ENCODE data around the gene PDK2.

The PDK2 gene

GRCh38 chr17:50080096-50080480 lies 15.1 kb upstream of the PDK2 start:
- DNase-seq: no peak

- no peak for DNase-seq
Measured at GRCh38 chr17:50080827-50081226, 14.3 kb upstream of the PDK2 start.

DNA sequence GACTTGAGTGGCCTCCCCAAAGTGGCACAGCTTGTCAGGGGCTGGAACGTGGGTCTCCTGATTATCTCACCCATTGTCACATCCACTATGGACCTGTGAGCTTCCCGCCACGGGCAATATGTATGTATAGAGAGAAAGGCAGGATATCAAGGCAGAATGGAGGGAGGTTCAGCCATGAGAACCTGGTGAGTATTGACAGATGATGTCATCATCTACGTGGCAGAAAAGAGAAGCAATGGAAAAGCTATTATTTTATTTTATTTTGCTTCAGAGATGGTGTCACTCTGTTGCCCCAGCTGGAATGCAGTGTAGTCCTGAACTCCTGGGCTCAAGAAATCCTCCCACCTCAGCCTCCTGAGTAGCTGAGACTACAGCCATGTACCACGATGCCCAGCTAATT lies 13.4 kb upstream of the PDK2 start:
- no peak for DNase-seq

DNA sequence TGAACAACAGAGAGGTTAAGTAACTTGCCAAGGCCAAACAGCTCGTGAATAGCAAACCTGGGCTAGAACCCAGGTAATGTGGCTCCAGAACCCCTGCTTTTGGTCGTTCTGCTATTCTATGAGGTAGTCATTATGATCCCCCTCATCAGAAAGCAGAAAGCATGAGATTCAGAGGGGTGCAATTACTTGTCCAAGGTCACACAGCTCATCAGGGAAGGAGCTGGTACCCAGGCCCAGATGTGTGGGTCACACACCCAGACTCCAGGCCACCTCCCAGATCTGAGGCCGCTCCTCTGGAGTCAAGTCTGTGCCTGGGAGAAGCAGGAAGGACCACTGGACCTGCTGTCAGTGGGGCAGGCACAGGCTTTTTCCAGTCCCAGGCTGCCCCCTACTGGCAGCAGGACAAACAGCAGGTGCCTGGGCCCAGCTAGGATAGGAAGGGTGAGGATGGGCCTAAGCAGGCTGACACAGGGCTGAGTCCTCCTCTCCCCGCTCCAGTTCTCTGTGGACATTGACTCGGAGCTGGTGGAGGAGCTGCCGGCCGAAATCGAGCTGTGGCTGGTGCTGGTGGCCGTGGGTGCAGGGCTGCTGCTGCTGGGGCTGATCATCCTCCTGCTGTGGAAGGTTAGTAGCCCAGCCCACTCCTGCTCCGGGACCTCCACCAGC lies 7.8 kb upstream of the PDK2 start:
- peak; percentile 61 for DNase-seq

DNA sequence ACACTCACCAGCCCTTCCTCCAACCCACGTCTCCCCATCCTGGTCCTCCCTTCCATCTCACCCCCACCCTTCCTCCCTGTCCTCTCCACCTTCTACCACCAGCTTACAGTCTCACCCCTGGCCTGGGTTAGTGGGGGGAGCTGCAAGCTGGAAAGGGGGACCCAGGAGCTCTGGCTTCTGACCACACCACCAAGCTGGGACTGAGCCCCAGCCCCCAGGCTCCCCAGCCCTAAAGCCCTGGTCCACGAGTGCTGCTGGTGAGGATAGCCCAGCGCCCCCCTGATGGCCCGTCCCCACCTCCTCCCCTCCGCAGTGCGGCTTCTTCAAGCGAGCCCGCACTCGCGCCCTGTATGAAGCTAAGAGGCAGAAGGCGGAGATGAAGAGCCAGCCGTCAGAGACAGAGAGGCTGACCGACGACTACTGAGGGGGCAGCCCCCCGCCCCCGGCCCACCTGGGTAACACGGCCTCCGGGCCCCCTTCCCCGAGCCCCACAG lies 7.2 kb upstream of the PDK2 start:
- DNase-seq: no peak

GRCh38 chr17:50088952-50089825 lies 6.0 kb upstream of the PDK2 start:
- DNase-seq: no peak

DNA sequence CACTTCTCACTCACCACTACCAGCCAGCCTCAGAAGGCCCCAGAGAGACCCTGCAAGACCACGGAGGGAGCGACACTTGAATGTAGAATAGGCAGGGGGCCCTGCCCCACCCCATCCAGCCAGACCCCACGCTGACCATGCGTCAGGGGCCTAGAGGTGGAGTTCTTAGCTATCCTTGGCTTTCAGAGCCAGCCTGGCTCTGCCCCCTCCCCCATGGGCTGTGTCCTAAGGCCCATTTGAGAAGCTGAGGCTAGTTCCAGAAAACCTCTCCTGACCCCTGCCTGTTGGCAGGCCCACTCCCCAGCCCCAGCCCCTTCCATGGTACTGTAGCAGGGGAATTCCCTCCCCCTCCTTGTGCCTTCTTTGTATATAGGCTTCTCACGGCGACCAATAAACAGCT lies 5.1 kb upstream of the PDK2 start:
- no peak for DNase-seq

DNA sequence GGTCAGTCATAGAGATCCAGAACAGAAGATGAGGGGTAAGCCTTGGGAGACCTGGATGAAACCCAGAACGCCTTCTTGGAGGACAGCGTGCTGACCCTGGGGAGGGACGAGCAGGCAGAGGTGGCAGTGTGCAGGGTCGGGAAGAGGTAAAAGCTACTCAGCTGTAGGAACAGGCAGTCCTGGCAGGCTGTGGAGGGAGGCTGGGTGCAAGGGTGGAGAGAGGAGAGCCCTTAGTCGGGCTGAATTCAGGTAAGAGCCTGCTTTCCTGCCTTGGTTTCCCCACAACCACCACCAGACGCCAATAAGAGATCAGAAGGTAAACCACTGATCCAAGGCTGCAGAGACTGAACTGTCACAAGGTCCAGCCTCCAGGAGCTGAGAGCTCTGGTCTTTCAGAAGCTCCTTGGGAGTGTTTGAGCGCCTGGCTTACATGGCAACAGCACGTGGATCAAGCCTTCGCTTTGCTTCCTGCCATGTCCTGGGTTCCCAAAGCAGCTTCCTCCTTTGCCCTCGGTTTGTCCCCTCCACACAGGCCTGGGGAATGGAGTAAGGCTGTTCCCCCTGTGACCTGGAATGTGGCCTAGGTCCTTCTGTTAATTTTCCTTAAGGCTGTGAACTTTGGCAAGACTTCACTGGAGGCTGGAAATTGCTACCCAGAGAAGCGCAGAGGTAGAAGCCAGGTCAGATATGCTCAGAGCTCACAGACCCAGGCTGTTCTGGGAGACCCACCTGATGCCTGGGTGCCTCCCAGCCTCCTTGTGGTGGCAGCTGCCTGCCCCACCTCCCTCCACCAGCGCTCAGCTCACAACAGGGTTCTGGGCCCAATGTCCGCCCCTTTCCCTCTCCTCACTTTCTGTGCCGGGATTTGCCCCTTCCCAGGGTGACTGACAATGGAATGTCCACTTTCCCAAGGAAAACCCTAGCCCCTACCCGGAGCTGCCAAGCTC lies 3.9 kb upstream of the PDK2 start:
- DNase-seq: no peak

GRCh38 chr17:50091918-50092285 lies 3.2 kb upstream of the PDK2 start:
- DNase-seq: no peak

- no peak for DNase-seq
Measured at GRCh38 chr17:50093246-50093645, 1.9 kb upstream of the PDK2 start.

DNA sequence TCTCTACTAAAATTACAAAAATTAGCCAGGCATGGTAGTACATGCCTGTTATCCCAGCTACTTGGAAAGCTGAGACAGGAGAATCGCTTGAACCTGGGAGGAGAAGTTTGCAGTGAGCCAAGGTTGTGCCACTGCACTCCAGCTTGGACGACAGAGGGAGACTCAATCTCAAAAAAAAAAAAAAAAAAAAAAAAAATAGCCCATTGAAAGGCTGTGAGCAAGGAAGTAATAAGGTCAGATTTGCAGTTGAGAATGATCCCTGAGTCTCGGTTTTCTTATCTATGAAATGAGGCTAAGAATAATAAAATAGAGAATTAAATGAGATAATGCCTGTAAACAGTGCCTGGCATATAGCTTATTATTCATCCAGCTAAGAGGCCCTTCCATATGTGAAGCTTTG lies 1.3 kb upstream of the PDK2 start:
- DNase-seq: no peak

DNA sequence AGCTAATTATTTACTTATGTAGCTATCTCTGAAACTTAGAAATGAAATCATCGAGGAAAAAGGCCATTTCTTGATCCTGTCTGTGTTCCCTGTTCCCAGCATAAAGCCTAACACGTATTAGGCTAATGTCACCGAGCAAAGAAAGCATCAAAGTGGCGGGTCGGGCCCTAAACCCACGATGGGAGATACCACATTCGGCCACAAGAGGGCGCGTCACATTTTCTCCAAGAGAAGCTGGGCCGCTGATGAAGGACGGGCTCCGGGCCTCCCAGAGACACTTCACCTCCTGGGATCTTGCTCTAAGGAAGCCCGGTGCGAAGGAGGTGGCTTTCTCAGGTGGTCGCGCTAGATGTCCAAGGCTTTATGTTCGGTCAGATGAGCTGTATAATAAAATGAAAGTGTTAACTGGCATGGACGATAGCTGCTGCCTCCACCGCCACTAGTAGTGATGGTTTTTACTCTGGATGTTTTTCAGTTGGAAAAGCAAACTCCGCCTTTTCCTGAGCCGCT lies 853 bp upstream of the PDK2 start:
- DNase-seq: peak; percentile 72

- DNase-seq: no peak
Measured at GRCh38 chr17:50095626-50096037, 481 bp downstream of the PDK2 start.

GRCh38 chr17:50096092-50096491 lies 941 bp downstream of the PDK2 start:
- DNase-seq: no peak

GRCh38 chr17:50096758-50097157 lies 1.6 kb downstream of the PDK2 start:
- DNase-seq: no peak

- no peak for DNase-seq
Measured at GRCh38 chr17:50097455-50097854, 2.3 kb downstream of the PDK2 start.

- DNase-seq: no peak
Measured at GRCh38 chr17:50097926-50098325, 2.8 kb downstream of the PDK2 start.

DNA sequence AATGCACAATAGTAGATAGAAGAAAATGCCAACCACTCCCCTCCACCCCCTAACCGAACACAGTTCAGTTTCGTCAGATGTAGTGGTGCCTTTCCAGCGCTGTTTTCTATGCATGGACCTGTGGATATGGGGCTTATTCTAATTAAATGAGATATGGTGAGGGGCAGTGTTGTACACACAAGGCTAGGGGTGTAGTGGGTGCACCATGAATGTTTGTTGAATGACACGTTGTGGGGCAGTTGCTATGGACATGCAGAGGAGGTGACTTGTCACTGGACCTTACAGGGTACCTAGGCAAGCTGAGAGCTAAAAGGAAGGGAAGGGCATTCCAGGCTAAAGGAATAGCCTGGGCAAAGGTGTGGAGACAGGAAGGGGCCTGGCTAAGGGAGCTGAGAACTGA lies 3.4 kb downstream of the PDK2 start:
- DNase-seq: no peak

- DNase-seq: no peak
Measured at GRCh38 chr17:50099003-50099402, 3.9 kb downstream of the PDK2 start.

DNA sequence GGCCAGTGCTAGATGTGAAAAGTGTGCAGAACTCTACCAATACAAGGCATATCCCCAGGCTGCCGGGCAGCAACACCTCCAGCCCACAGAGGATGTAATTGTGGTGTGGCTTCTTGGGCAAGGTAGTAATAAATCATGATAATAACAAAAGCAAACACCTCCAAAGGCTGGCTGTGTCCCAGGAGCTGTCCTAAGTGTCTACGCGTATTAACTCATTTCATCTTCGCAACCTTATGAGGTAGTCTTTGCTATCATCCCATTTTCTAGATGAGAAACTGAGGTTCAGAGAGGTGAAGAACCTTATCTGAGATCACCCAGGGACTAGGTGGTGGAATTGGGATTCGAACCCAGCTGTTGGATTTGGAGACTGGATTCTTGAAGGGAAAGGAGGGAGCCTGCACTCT lies 5.3 kb downstream of the PDK2 start:
- no peak for DNase-seq

DNA sequence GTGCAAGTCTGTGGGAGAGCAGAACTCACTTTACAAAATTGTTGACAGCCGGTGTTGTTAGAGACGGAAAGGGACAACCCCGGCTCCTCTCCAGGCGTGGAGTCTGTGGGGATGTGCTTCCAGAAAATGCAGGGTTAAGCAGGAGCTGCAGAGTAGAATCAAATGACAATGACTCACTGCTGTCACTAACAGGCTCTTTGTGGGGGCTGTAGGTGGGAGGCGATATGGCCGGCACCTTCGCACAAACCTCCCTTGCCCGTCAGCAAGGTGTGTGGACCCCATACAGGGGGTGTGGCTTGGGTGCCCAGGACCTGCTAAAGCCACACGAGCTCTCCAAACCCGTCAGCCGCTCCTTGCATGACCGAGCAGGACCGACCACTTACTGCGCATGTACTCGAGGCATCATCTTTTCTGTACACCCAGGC lies 5.8 kb downstream of the PDK2 start:
- no peak for DNase-seq

- DNase-seq: no peak
Measured at GRCh38 chr17:50101346-50102163, 6.4 kb downstream of the PDK2 start.

Data from GDM1 (cell line).